Measurements from ENCODE around the gene IQCM.

The IQCM gene

DNA sequence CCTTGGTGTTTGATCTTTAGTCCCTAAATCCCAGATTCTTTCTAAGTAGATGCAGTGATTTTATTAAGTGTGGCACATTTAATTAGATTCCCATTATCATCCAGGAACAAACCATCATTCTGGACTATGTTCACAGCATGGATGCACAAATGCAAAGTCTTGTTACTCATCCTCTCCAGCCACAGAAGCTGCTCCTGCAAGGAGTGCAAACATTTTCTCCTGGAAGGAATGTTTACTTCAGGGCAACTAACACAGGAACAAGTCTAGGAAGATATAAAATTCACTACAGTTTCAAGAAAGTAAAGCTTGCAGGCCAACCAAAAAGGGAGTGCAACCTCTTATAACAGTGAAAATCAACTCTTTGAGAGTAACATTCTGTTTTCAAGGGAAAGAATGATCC, 106.0 kb downstream of the IQCM start:
- peak; percentile 8 for DNase-seq (ENCODE audit: low spot score)

- DNase-seq (ENCODE audit: low spot score), result peak; percentile 11
Observed at GRCh38 chr4:149708513-149709130, 107.0 kb downstream of the IQCM start.

DNA sequence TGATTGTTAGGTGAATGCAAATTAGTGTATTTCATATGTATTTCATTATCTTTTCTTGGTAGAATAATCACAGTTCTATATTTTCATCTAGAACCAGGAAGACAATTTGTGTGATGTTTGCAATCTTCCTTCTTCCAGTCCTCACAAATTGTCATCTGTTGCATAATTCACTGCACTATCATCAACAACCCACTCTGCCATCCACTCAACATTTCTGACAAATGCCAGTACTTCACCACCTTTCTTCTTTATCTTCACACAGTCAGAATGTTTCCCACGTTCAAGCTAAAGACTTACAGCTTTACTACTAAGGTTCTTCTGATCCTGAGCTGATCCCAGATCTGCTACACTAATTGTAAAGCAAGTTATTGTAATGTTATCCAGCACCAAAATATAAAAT, 107.8 kb downstream of the IQCM start:
- DNase-seq (ENCODE audit: low spot score), result no peak

- peak; percentile 20 for DNase-seq (ENCODE audit: low spot score)
Observed at GRCh38 chr4:149706942-149707341, 108.7 kb downstream of the IQCM start.

- no peak for DNase-seq (ENCODE audit: low spot score)
Observed at GRCh38 chr4:149702414-149703293, 113.0 kb downstream of the IQCM start.

DNA sequence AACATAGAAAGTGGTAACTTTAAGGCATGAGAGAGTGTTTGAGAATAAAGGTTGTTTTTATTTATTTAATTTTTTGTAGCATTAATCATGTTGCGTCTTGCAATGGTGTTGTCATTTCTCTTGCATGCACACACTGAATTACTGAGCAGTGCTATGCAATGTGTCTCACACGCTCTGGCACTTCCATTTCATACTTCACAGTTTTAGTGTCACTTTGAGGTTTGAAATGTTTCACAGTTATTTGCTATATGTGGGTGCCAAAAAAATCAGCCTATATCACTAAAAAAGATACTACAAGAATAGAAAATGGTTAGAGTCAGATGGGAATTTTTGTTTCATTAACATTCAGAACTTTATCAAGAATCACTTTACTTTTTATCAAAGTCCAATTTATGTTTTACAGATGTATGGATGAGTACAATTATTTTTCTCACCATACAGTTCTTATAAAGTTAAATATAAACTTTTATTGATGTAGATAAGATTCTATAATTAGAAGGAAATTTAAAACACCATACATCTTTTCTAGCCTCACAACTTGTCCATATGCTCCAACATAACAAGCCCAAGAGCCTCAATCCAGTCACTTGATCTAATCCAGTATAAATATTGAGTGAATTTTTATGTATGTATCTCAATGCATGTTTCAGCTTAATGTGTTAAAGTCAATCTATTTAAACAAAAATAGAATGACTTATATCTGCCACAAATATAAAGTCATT, 114.0 kb downstream of the IQCM start:
- no peak for DNase-seq (ENCODE audit: low spot score)

- no peak for DNase-seq (ENCODE audit: low spot score)
Observed at GRCh38 chr4:149700272-149700671, 115.4 kb downstream of the IQCM start.

DNA sequence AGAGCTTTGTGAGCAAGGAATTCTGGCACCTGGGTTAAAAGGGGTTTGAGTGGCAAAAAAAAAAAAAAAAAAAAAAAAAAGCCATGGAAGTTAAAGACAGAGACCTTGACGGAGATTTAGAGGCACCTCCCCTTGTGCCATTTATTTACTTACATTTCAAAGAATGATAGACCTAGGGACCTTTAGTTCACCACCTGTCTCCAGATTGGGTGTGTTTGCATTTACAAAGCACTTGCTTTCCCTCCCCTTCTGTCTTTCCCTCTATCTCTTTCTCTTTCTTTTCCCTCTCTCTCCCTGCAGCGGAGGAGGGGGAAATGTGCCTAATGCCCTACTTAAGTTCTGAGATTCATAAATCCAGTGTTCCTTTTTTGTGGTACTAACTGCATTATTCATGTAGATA, 116.0 kb downstream of the IQCM start:
- no peak for DNase-seq (ENCODE audit: low spot score)

GRCh38 chr4:149690726-149691125, 124.9 kb downstream of the IQCM start:
- no peak for DNase-seq (ENCODE audit: low spot score)

- no peak for DNase-seq (ENCODE audit: low spot score)
Observed at GRCh38 chr4:149684516-149684915, 131.1 kb downstream of the IQCM start.

DNA sequence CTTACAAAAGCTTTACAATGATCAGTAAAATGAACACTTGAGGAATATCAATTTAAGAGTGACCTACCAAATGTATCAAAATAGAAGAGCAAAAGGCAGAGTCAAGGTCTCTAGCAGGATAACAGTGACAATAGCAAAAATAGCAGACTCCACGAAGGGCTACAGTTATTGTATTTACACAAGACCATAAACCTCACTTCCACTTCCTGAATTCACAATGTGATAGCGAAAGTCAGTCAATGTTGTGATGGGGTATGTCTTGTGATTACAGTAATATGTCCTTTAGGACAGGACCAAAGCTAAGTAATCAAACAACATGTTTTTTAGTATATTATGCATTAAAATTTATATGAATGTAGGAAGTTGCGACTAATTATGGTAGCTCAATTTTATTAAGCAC, 139.6 kb downstream of the IQCM start:
- DNase-seq (ENCODE audit: low spot score), result no peak

- no peak for DNase-seq (ENCODE audit: low spot score)
Observed at GRCh38 chr4:149645790-149646189, 169.9 kb downstream of the IQCM start.

DNA sequence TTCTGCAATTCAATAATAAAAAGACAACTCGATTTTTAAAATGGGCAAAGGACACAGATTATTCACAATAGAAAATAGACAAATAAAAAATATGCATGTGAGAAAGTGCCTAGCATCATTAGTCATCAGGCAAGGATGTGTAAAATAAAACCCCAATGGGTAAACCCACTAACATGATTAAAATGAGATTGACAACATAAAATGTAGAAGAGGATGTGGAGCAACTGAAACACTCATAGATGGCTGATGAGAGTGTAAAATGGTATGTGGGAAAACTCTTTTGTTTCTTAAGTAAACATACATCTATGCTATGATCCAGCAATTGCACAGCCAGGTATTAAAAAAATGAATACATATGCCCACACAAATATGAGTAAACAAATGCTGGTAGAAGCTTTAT, 177.6 kb downstream of the IQCM start:
- DNase-seq (ENCODE audit: low spot score), result no peak

DNA sequence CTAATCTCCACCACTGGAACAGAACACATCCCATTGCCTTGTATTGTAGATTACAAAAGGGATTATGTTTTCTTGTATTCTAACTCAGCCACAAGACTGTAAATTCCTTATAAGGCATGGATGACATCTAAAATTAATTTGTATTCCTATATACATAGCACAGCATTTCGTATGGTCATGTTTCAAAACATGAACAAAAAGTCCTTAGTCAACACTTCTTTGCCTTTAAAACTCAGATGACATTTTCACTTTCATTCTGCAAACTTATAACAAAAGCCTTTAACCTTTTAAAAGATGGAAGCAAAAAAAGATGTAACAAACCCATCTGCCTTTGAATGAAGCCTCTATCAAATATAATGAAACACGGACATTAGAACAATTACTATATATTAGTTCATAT, 181.3 kb downstream of the IQCM start:
- DNase-seq (ENCODE audit: low spot score), result no peak

GRCh38 chr4:149631629-149632028, 184.0 kb downstream of the IQCM start:
- DNase-seq (ENCODE audit: low spot score), result no peak

DNA sequence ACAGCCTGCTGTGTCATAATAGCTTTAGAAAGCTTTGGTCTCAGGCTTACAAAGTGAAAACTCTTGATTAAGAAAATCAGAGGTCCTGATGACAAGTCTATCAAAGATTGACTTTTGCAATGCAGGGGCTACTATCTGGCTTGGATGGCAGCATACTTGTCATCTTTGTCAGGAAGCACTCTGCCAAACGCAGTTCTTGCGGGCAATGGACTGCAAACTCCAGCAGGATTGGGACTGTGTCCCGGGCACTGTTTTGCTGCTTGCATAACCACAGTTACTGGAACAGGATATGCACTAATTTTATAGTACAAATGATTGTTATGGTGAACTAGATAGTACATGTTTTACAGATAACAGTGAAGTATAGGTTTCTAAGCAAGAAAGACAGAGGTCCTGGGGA, 185.6 kb downstream of the IQCM start:
- no peak for DNase-seq (ENCODE audit: low spot score)

- DNase-seq (ENCODE audit: low spot score), result no peak
Observed at GRCh38 chr4:149605601-149606378, 209.9 kb downstream of the IQCM start.

DNA sequence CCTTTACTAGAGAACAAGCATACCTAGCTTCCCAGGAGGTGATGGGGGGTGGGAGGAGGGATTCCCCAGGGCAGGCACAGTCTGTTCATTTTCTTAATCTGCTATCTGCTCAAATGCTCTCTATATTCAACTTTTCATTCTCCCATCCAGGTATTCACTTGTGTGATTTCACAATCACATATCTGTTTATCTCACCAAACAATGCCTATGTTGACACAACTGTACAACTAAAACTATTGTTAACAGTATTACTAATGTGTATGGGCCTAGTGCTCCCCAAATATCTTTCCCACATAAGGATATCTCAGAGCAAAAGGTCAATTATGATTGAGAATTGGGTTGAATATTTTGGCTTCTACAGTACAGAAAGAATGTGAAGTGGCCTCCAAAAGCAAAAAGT, 210.8 kb downstream of the IQCM start:
- DNase-seq (ENCODE audit: low spot score), result no peak

GRCh38 chr4:149595500-149595899, 220.1 kb downstream of the IQCM start:
- no peak for DNase-seq (ENCODE audit: low spot score)

GRCh38 chr4:149589826-149590225, 225.8 kb downstream of the IQCM start:
- no peak for DNase-seq (ENCODE audit: low spot score)

DNA sequence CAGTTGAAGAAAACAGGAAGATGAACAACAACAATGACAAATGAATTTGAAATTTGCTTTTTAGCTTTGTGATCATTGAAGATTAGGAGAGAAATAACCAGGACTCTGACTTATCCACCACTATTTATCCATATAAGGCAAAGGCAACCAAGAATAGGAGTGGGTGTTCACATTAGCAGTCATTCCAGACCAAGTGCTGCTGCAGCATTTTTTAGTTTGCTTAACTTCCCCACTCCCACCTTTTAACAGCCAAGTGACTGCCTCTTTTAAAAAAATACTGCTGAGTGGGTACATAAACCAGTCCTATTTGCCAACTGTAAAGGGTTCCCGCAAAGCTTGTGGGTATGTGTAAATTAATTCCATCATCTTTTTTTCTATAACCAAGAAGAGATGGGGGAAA, 230.9 kb downstream of the IQCM start:
- no peak for DNase-seq (ENCODE audit: low spot score)

GRCh38 chr4:149574971-149575370, 240.7 kb downstream of the IQCM start:
- no peak for DNase-seq (ENCODE audit: low spot score)

Measured in AG08396 (cell line).